ENCODE measurements around the gene IFNA1.
"Not testable (repeated sequence)": the region's sequence is repeated elsewhere in the genome, so short reads cannot be mapped to it uniquely, and the experiment has no call there.

IFNA1 gene

GRCh38 chr9:21449312-21449711, 9.1 kb downstream of the IFNA1 start:
- not testable (repeated sequence) for DNase-seq

GRCh38 chr9:21450733-21451394, 10.6 kb downstream of the IFNA1 start:
- DNase-seq = no peak

- DNase-seq = no peak
These were observed 12.4 kb downstream of the IFNA1 start for GRCh38 chr9:21452681-21453080.

GRCh38 chr9:21454149-21454548, 13.9 kb downstream of the IFNA1 start:
- DNase-seq = no peak

GRCh38 chr9:21455320-21455719, 15.1 kb downstream of the IFNA1 start:
- no peak for DNase-seq

- no peak for DNase-seq
These were observed 21.1 kb downstream of the IFNA1 start for GRCh38 chr9:21461377-21461776.

- DNase-seq = no peak
These were observed 24.9 kb downstream of the IFNA1 start for GRCh38 chr9:21465138-21465537.

GRCh38 chr9:21465859-21466518, 25.8 kb downstream of the IFNA1 start:
- no peak for DNase-seq

- no peak for DNase-seq
These were observed 29.9 kb downstream of the IFNA1 start for GRCh38 chr9:21470126-21470525.

GRCh38 chr9:21473236-21473635, 33.0 kb downstream of the IFNA1 start:
- DNase-seq = no peak

GRCh38 chr9:21477466-21477865, 37.2 kb downstream of the IFNA1 start:
- DNase-seq = no peak

GRCh38 chr9:21479152-21479702, 39.0 kb downstream of the IFNA1 start:
- DNase-seq = no peak

- no peak for DNase-seq
These were observed 41.3 kb downstream of the IFNA1 start for GRCh38 chr9:21481470-21482056.

GRCh38 chr9:21482213-21482612, 42.0 kb downstream of the IFNA1 start, which contains the start of gene IFNE:
IFNE (minus strand) TSS chr9:21482313; CDS start chr9:21481694, 619 bp downstream.
- no peak for DNase-seq

All from activated gamma-delta T cell (primary cell).